ENCODE data around the gene TM4SF20. TPM values are rescaled to one million over a fixed set of nuclear protein-coding genes. Genes with fewer than 3 reads are reported as not detected.

TM4SF20 gene
- total and polyA plus RNA-seq, 10 of the 15 experiments (the other 5 are each of a cell fraction or from before 2014, with no cell fraction given), result 0.04 to 0.07 TPM; not detected in 8

DNA sequence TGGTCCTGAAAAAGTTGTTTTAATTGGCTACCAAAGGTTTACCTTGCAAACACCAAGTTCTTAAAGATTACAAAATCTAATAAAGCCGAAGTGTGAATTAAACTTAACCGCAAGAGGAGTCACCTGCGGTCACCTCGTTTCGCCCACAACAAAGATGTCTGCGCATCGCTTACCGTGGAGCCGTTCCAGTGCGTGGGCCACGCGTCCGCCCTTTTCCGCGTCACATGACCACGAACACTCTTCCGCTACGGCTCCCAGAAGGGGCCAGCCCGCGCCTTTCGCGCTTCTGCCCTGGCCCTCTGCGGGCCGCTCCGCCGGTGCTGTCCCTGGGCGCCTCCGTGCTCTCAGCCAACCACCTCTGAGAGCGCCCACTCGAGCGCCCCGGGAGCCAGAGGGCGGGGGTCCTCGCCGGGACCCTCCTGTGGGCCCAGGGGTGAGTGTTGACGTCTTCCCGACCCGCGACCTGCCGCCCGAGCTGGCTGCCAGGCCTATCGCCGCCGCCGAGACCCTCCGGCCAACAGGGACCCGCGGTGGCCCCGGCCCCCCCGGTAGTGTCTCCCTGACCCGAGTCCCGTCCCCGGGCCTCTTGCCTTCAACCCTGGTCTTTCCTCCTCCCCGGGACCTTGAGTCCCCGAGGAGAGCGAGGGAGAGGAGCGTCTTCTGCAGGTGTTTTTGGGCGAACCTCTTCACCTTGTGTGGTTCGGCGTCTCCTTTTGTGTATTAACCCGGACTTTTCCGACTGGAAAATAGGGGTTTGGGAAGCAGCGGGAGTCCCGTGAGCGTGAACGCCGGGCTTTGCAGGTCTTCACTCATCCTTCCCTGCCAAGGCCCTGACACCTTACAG is 53.9 kb downstream of the TM4SF20 start, which contains the start of gene MFF (continued):
- TF ChIP-seq, protein P1, sequence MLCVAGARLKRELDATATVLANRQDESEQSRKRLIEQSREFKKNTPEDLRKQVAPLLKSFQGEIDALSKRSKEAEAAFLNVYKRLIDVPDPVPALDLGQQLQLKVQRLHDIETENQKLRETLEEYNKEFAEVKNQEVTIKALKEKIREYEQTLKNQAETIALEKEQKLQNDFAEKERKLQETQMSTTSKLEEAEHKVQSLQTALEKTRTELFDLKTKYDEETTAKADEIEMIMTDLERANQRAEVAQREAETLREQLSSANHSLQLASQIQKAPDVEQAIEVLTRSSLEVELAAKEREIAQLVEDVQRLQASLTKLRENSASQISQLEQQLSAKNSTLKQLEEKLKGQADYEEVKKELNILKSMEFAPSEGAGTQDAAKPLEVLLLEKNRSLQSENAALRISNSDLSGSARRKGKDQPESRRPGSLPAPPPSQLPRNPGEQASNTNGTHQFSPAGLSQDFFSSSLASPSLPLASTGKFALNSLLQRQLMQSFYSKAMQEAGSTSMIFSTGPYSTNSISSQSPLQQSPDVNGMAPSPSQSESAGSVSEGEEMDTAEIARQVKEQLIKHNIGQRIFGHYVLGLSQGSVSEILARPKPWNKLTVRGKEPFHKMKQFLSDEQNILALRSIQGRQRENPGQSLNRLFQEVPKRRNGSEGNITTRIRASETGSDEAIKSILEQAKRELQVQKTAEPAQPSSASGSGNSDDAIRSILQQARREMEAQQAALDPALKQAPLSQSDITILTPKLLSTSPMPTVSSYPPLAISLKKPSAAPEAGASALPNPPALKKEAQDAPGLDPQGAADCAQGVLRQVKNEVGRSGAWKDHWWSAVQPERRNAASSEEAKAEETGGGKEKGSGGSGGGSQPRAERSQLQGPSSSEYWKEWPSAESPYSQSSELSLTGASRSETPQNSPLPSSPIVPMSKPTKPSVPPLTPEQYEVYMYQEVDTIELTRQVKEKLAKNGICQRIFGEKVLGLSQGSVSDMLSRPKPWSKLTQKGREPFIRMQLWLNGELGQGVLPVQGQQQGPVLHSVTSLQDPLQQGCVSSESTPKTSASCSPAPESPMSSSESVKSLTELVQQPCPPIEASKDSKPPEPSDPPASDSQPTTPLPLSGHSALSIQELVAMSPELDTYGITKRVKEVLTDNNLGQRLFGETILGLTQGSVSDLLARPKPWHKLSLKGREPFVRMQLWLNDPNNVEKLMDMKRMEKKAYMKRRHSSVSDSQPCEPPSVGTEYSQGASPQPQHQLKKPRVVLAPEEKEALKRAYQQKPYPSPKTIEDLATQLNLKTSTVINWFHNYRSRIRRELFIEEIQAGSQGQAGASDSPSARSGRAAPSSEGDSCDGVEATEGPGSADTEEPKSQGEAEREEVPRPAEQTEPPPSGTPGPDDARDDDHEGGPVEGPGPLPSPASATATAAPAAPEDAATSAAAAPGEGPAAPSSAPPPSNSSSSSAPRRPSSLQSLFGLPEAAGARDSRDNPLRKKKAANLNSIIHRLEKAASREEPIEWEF (IDR thresholded peaks at IDR 0.05; ENCODE audit: insufficient replicate concordance, low read depth, low read length), result no peak
- TF ChIP-seq BRCA1 (IDR thresholded peaks at IDR 0.05; ENCODE audit: low read depth, low read length) (no peak), SREBF1 (IDR thresholded peaks at IDR 0.05; ENCODE audit: low read length) (no peak), GATAD2B (conservative IDR thresholded peaks at IDR 0.05; ENCODE audit: low read depth) (peak; percentile 91), ZNF274 (IDR thresholded peaks at IDR 0.05; ENCODE audit: insufficient read depth, insufficient read length) (no peak), CHD2 (IDR thresholded peaks at IDR 0.05; ENCODE audit: borderline replicate concordance, low read depth, low read length) (peak; percentile 43; the same call in 1 of the 2 replicates), KDM1A (IDR thresholded peaks at IDR 0.05; ENCODE audit: borderline replicate concordance) (no peak), SIN3A (IDR thresholded peaks at IDR 0.05; ENCODE audit: low read depth, low read length) (peak; percentile 50; the same call in 1 of the 2 replicates), ETV6 (conservative IDR thresholded peaks at IDR 0.05 in 1 of 2, IDR thresholded peaks at IDR 0.05 in 1 of 2; ENCODE audit: borderline replicate concordance in 1 of 2, low read depth in 1 of 2) (peak in 1 of 2 experiments; percentile 56; a peak in 1 of 4 replicates)
- TF ChIP-seq, protein P2, sequence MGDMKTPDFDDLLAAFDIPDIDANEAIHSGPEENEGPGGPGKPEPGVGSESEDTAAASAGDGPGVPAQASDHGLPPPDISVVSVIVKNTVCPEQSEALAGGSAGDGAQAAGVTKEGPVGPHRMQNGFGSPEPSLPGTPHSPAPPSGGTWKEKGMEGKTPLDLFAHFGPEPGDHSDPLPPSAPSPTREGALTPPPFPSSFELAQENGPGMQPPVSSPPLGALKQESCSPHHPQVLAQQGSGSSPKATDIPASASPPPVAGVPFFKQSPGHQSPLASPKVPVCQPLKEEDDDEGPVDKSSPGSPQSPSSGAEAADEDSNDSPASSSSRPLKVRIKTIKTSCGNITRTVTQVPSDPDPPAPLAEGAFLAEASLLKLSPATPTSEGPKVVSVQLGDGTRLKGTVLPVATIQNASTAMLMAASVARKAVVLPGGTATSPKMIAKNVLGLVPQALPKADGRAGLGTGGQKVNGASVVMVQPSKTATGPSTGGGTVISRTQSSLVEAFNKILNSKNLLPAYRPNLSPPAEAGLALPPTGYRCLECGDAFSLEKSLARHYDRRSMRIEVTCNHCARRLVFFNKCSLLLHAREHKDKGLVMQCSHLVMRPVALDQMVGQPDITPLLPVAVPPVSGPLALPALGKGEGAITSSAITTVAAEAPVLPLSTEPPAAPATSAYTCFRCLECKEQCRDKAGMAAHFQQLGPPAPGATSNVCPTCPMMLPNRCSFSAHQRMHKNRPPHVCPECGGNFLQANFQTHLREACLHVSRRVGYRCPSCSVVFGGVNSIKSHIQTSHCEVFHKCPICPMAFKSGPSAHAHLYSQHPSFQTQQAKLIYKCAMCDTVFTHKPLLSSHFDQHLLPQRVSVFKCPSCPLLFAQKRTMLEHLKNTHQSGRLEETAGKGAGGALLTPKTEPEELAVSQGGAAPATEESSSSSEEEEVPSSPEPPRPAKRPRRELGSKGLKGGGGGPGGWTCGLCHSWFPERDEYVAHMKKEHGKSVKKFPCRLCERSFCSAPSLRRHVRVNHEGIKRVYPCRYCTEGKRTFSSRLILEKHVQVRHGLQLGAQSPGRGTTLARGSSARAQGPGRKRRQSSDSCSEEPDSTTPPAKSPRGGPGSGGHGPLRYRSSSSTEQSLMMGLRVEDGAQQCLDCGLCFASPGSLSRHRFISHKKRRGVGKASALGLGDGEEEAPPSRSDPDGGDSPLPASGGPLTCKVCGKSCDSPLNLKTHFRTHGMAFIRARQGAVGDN (IDR thresholded peaks at IDR 0.05), result peak; percentile 78; the same call in 1 of the 2 replicates
- TF ChIP-seq, protein P3, sequence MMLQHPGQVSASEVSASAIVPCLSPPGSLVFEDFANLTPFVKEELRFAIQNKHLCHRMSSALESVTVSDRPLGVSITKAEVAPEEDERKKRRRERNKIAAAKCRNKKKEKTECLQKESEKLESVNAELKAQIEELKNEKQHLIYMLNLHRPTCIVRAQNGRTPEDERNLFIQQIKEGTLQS (IDR thresholded peaks at IDR 0.05; ENCODE audit: borderline replicate concordance, extremely low read depth, low read depth, low read length), result peak; percentile 84; the same call in 1 of the 2 replicates
- TF ChIP-seq, protein P4, sequence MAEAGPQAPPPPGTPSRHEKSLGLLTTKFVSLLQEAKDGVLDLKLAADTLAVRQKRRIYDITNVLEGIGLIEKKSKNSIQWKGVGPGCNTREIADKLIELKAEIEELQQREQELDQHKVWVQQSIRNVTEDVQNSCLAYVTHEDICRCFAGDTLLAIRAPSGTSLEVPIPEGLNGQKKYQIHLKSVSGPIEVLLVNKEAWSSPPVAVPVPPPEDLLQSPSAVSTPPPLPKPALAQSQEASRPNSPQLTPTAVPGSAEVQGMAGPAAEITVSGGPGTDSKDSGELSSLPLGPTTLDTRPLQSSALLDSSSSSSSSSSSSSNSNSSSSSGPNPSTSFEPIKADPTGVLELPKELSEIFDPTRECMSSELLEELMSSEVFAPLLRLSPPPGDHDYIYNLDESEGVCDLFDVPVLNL (IDR thresholded peaks at IDR 0.05; ENCODE audit: low read depth, low read length), result 0 out of 2 replicates have a peak, but pooled peaks have one; percentile 10

Measured in GM12878 (cell line).